Mucosa of stomach (tissue), 1 donor: ENCODE results near the gene DTNB.

ENCODE experiments used
- H3K27me3 ChIP-seq: one replicate; pipeline ENCODE4 v1.7.0; 2013; ENCODE audit warnings: mild to moderate bottlenecking, low read length; ENCODE audit not compliant: control insufficient read depth, insufficient read depth
- H3K36me3 ChIP-seq: one replicate; pipeline ENCODE4 v1.7.0; 2013; ENCODE audit warnings: low read length; ENCODE audit not compliant: control insufficient read depth, insufficient read depth
- H3K4me1 ChIP-seq: one replicate; pipeline ENCODE4 v1.7.0; 2013; ENCODE audit warnings: mild to moderate bottlenecking, low read length; ENCODE audit not compliant: control insufficient read depth, insufficient read depth
- H3K4me3 ChIP-seq: one replicate; pipeline ENCODE4 v1.7.0; 2013; ENCODE audit warnings: low read length
- H3K9ac ChIP-seq: one replicate; pipeline ENCODE4 v1.7.0; 2013; ENCODE audit warnings: mild to moderate bottlenecking, low read length, moderate library complexity
- H3K9me3 ChIP-seq: one replicate; pipeline ENCODE4 v1.7.0; 2013; ENCODE audit warnings: mild to moderate bottlenecking, low read length, moderate library complexity; ENCODE audit not compliant: control insufficient read depth
- donor health status: Pancreatic carcinoma.

DTNB gene

GRCh38 chr2:25453199-25453905 is 220.0 kb downstream of the DTNB start:
- H3K4me1 ChIP-seq = no peaks in the 10 kb centered on the region
- H3K9me3 ChIP-seq = no peaks in the 10 kb centered on the region
- no peaks in the 10 kb centered on the region for H3K36me3 ChIP-seq
- H3K27me3 ChIP-seq = no peaks in the 10 kb centered on the region
- no peak overlapping the region for H3K4me3 ChIP-seq
- H3K9ac ChIP-seq = no peak overlapping the region

DNA sequence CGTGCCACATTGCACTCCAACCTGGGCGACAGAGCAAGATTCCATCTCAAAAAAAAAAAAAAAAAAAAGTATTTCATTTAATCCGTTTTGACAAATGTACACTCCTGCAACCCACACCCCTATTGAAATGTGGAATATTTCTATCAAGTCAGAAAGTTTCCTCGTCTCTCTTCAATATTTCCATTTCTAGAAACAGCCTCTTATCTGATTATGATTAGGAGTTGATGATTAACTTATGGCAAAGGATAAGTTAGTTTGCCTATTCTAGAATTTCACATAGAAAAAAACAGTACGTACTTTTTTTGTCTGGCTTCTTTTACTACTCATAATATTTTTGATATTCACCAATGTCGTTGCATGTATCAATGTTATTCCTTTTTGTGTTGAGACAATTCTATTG is 224.6 kb downstream of the DTNB start:
- Histone ChIP-seq H3K27me3 (no peaks in the 10 kb centered on the region), H3K9me3 (no peaks in the 10 kb centered on the region), H3K9ac (no peak overlapping the region), H3K4me1 (no peaks in the 10 kb centered on the region), H3K4me3 (no peak overlapping the region), H3K36me3 (no peaks in the 10 kb centered on the region)

- no peaks in the 10 kb centered on the region for H3K27me3 ChIP-seq
- no peak overlapping the region for H3K9ac ChIP-seq
- no peak overlapping the region for H3K4me3 ChIP-seq
- no peaks in the 10 kb centered on the region for H3K36me3 ChIP-seq
- H3K9me3 ChIP-seq = no peaks in the 10 kb centered on the region
- H3K4me1 ChIP-seq = no peaks in the 10 kb centered on the region
Measured at GRCh38 chr2:25447018-25447417, 226.4 kb downstream of the DTNB start.

- Histone ChIP-seq H3K4me3 (no peak overlapping the region), H3K9ac (no peak overlapping the region), H3K27me3 (no peaks in the 10 kb centered on the region), H3K4me1 (no peaks in the 10 kb centered on the region), H3K9me3 (no peaks in the 10 kb centered on the region), H3K36me3 (no peaks in the 10 kb centered on the region)
Measured at GRCh38 chr2:25446122-25446521, 227.3 kb downstream of the DTNB start.

DNA sequence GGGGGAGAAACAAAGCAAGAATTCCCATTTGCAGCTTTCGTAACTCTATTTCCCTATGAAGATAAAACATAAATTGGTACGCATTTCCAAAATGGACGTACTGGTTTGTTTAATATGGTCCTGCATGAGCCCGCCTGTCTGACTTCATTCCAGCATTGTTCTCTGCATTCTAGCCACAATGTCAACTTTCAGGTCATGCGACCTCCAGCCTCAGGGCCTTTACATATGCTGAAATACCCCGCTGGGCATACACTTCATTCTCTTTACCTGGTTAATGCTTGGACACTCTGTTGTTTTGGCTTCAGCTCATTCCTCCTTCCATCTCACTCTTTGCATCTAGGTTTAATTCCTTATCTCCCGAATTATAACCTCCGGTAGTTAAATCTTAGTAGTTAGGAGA is 227.9 kb downstream of the DTNB start:
- Histone ChIP-seq H3K4me3 (no peak overlapping the region), H3K36me3 (no peaks in the 10 kb centered on the region), H3K9ac (no peak overlapping the region), H3K9me3 (no peaks in the 10 kb centered on the region), H3K4me1 (no peaks in the 10 kb centered on the region), H3K27me3 (no peaks in the 10 kb centered on the region)

GRCh38 chr2:25444608-25445270 is 228.6 kb downstream of the DTNB start:
- Histone ChIP-seq H3K9ac (no peak overlapping the region), H3K27me3 (no peaks in the 10 kb centered on the region), H3K36me3 (no peaks in the 10 kb centered on the region), H3K4me3 (no peak overlapping the region), H3K9me3 (no peaks in the 10 kb centered on the region), H3K4me1 (no peaks in the 10 kb centered on the region)

DNA sequence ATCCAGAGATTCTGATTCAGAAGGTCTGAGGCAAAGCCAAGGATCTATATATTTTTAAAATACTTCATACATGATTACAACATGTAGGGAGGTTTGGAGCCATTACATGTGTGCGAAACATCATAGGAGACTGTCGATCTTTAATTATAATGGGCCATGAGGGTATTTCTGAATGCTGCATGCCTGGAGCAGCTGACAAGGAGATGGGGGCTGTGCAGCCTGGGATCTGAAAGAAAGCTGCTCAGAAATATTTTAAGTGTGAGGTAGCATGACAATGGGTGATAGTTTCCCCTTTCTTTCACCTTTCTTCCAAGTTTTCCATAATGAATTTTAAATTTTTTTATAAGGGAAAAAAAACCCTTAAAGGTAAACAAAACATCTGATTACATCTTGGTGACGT is 229.6 kb downstream of the DTNB start:
- H3K27me3 ChIP-seq = no peaks in the 10 kb centered on the region
- no peaks in the 10 kb centered on the region for H3K36me3 ChIP-seq
- H3K9ac ChIP-seq = no peak overlapping the region
- H3K4me3 ChIP-seq = no peak overlapping the region
- no peaks in the 10 kb centered on the region for H3K4me1 ChIP-seq
- no peaks in the 10 kb centered on the region for H3K9me3 ChIP-seq

DNA sequence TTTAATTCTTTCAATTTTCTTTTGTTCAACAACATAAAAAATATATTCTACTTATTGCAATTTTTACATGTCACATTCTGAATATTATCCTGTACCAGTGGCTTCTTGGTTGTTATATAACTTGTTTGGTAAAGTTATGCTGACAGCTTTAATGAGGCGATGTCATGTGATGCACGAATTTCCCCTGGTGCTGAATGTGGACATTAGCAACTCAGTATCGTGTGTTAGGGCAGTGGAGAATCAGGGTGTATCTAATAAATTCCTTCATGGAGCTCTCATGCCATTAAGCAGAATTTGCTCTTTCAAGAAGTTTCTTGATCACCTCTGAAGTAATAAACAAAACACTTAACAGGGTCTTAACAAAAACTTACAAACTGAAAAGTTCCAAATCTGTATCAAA is 232.0 kb downstream of the DTNB start:
- Histone ChIP-seq H3K27me3 (no peaks in the 10 kb centered on the region), H3K4me1 (no peaks in the 10 kb centered on the region), H3K36me3 (no peaks in the 10 kb centered on the region), H3K4me3 (no peak overlapping the region), H3K9ac (no peak overlapping the region), H3K9me3 (no peaks in the 10 kb centered on the region)

DNA sequence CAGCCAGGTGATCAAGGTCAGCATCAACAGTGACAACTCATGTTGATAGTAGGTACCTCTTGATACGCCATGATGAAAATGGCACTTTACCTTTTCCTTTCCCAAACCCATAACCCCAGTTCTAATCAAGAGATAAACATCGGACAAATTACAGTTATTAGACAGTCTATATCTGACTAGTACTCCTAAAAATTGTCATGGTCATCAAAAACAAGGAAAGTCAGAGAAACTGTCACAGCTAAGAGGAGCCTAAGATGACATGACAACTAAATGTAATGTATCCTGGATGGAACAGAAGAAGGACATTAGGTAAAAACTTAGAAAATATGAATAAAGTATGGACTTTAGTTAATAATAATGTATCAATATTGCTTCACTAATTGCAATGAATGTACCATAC is 234.6 kb downstream of the DTNB start:
- Histone ChIP-seq H3K36me3 (no peaks in the 10 kb centered on the region), H3K27me3 (no peaks in the 10 kb centered on the region), H3K9me3 (no peaks in the 10 kb centered on the region), H3K4me3 (no peak overlapping the region), H3K9ac (no peak overlapping the region), H3K4me1 (no peaks in the 10 kb centered on the region)

GRCh38 chr2:25437881-25438662 is 235.3 kb downstream of the DTNB start:
- Histone ChIP-seq H3K36me3 (no peaks in the 10 kb centered on the region), H3K4me3 (no peak overlapping the region), H3K9me3 (no peaks in the 10 kb centered on the region), H3K9ac (no peak overlapping the region), H3K27me3 (no peaks in the 10 kb centered on the region), H3K4me1 (no peaks in the 10 kb centered on the region)

- Histone ChIP-seq H3K9ac (no peak overlapping the region), H3K4me3 (no peak overlapping the region), H3K9me3 (no peaks in the 10 kb centered on the region), H3K36me3 (no peaks in the 10 kb centered on the region), H3K27me3 (no peaks in the 10 kb centered on the region), H3K4me1 (no peaks in the 10 kb centered on the region)
Measured at GRCh38 chr2:25435421-25435820, 238.0 kb downstream of the DTNB start.

DNA sequence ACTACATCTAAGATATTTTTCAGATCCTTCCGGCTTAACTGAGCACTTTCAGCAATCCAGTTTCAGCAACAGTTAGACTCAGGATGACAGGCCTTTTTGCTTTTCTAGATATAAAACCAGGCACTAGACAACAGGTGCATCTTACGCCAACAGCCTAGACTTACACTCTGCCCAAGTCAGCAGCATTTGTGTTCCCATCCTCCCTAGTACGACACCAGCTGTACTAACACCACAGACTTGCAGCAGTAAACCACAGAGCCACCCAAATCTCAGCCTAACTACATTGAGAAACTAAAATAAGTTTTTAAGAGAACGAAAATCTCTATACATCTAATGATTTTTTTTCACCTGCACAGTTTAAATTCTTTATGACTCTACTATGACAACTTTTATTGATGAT is 241.8 kb downstream of the DTNB start:
- no peaks in the 10 kb centered on the region for H3K36me3 ChIP-seq
- H3K27me3 ChIP-seq = no peaks in the 10 kb centered on the region
- no peaks in the 10 kb centered on the region for H3K9me3 ChIP-seq
- H3K4me1 ChIP-seq = no peaks in the 10 kb centered on the region
- H3K4me3 ChIP-seq = no peak overlapping the region
- H3K9ac ChIP-seq = no peak overlapping the region
